ENCODE results near the gene EML1.

DNA sequence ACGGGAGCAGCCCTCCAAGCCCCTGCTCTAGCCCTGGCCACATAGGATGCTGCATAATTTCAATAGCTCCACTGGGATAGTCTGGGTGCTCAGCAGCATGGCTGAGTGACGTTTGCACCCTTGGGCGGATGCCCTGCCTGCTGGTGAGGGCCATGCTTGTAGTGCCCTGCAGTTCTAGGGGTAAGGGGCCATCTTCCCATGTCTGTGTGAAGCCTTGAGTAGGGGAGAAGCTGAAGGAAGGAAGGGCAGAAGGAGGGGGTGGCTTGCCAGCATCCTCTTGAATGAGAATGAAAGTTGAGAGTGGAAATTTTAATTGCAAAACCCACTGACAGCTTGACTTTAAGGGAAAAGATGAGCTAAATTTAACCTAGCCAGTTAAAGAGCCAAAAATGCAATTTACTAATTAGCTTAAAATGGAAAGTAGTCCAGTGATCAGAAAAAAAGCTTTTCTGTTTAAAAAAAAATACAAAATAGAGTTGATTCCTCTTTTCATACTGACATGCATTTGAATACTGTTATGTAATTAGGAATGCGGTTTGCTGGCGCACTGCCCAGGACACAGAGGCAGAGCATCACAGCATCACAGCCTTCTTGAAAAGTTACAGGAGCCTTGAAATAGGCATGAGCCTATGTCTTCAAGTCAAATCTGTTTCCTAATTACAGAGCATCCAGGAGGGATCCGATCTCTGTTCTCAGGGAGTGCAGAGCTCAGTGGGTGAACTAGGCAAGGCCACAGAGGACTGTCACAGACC, 18.5 kb upstream of the EML1 start:
- TF ChIP-seq, protein P1, sequence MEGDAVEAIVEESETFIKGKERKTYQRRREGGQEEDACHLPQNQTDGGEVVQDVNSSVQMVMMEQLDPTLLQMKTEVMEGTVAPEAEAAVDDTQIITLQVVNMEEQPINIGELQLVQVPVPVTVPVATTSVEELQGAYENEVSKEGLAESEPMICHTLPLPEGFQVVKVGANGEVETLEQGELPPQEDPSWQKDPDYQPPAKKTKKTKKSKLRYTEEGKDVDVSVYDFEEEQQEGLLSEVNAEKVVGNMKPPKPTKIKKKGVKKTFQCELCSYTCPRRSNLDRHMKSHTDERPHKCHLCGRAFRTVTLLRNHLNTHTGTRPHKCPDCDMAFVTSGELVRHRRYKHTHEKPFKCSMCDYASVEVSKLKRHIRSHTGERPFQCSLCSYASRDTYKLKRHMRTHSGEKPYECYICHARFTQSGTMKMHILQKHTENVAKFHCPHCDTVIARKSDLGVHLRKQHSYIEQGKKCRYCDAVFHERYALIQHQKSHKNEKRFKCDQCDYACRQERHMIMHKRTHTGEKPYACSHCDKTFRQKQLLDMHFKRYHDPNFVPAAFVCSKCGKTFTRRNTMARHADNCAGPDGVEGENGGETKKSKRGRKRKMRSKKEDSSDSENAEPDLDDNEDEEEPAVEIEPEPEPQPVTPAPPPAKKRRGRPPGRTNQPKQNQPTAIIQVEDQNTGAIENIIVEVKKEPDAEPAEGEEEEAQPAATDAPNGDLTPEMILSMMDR (IDR thresholded peaks at IDR 0.05 in 4 of 5, conservative IDR thresholded peaks at IDR 0.05 in 1 of 5) = no peak
- TF ChIP-seq POLR2A (IDR thresholded peaks at IDR 0.05) = no peak

All from gastrocnemius medialis (tissue), 4 donors.